Common myeloid progenitor, CD34-positive (primary cell): ENCODE measurements around the gene ZYX.

Experiments
- CTCF ChIA-PET: fragments of 350-600 bp; sonication (Branson Sonifier 250); formaldehyde crosslinking; loops from one replicate; lab custom pipeline; 2021; ENCODE audit warnings: antibody characterized with exemption; lab: Charles Lee
- POLR2A ChIA-PET: fragments of 350-600 bp; sonication (Branson Sonifier 250); formaldehyde crosslinking; loops from one replicate; lab custom pipeline; 2021; ENCODE audit warnings: antibody characterized with exemption; lab: Charles Lee
- DNase-seq, 3 donors: peaks; one replicate each; pipeline versions ENCODE4 v3.0.0 to v3.0.0-alpha.2; 2013
- H3K27ac ChIP-seq, 2 experiments: 1 replicate in 1 of 2; 2 replicates in 1 of 2; pipeline ENCODE4 v1.7.0; 2013; ENCODE audit warnings: inconsistent platforms in 2 of 2, low read length in 2 of 2, mild to moderate bottlenecking in 2 of 2, low read depth in 1 of 2, moderate library complexity in 1 of 2; ENCODE audit not compliant: severe bottlenecking in 2 of 2, insufficient read depth in 1 of 2, poor library complexity in 1 of 2
- H3K27me3 ChIP-seq, 5 experiments: replicated peaks in 2 of 5; 1 replicate in 3 of 5; 2 replicates in 2 of 5; pipeline versions ENCODE4 v1.6.1 to v1.7.0; 2013; ENCODE audit warnings: low read length in 4 of 5, mild to moderate bottlenecking in 2 of 5, moderate library complexity in 2 of 5, inconsistent platforms in 1 of 5; ENCODE audit not compliant: insufficient read depth in 5 of 5, control insufficient read depth in 4 of 5
- H3K36me3 ChIP-seq, 4 experiments: 1 replicate in 2 of 4; 2 replicates in 2 of 4; pipeline versions ENCODE4 v1.6.1 to v1.7.0; 2013; ENCODE audit warnings: low read length in 3 of 4, control low read depth in 1 of 4, mild to moderate bottlenecking in 1 of 4; ENCODE audit not compliant: control insufficient read depth in 4 of 4, insufficient read depth in 4 of 4
- H3K4me1 ChIP-seq, 4 experiments: 1 replicate in 3 of 4; 2 replicates in 1 of 4; pipeline versions ENCODE4 v1.6.1 to v1.7.1; 2013; ENCODE audit warnings: low read length in 3 of 4, mild to moderate bottlenecking in 3 of 4, control low read depth in 1 of 4, inconsistent platforms in 1 of 4, moderate library complexity in 1 of 4; ENCODE audit not compliant: control insufficient read depth in 4 of 4, insufficient read depth in 4 of 4; ENCODE audit errors: control extremely low read depth in 1 of 4
- H3K4me3 ChIP-seq, 7 experiments: 1 replicate in 4 of 7; 2 replicates in 3 of 7; pipeline versions ENCODE4 v1.5.1 to v1.7.0; 2013; ENCODE audit warnings: mild to moderate bottlenecking in 7 of 7, low read length in 6 of 7, moderate library complexity in 6 of 7, inconsistent platforms in 2 of 7, low read depth in 2 of 7, control low read depth in 1 of 7; ENCODE audit not compliant: insufficient read depth in 4 of 7, control insufficient read depth in 1 of 7; ENCODE audit errors: extremely low read depth in 1 of 7
- H3K9me3 ChIP-seq, 5 experiments: 1 replicate in 4 of 5; 2 replicates in 1 of 5; pipeline versions ENCODE4 v1.6.1 to v1.7.1; 2013; ENCODE audit warnings: low read length in 4 of 5, mild to moderate bottlenecking in 2 of 5, inconsistent platforms in 1 of 5, low read depth in 1 of 5, moderate library complexity in 1 of 5; ENCODE audit not compliant: control insufficient read depth in 4 of 5, insufficient read depth in 2 of 5; ENCODE audit errors: control extremely low read depth in 1 of 5
- WGBS: methylation state at CpG from one replicate; pipeline ENCODE4 v1.1.5; 2013; ENCODE audit not compliant: insufficient coverage; 5-methylcytosine and 5-hydroxymethylcytosine counted together

ZYX gene

GRCh38 chr7:143355450-143356385 is 25.4 kb upstream of the ZYX start:
- H3K36me3 ChIP-seq, result no peaks in the 10 kb centered on the region
- no peak overlapping the region for H3K4me3 ChIP-seq
- no peaks in the 10 kb centered on the region for H3K9me3 ChIP-seq
- CTCF ChIA-PET, result interaction anchor here (0.9 to 2.5 kb wide), 6 partner anchors 17 to 115 kb away, joined by 3 to 6 read pairs (median 4); no protein-coding TSS in a partner anchor
- POLR2A ChIA-PET, result no interaction called here
- peaks cover 0 to 18% (median 11%) of the 10 kb centered on the region in 4 experiments for H3K4me1 ChIP-seq
- H3K27me3 ChIP-seq, result peaks cover 0 to 8% (median under 1%) of the 10 kb centered on the region in 5 experiments
- DNase-seq, result no peak
- H3K27ac ChIP-seq, result no peak overlapping the region
- WGBS, result 96% methylated on average over 13 of the region's 16 CpGs

DNA sequence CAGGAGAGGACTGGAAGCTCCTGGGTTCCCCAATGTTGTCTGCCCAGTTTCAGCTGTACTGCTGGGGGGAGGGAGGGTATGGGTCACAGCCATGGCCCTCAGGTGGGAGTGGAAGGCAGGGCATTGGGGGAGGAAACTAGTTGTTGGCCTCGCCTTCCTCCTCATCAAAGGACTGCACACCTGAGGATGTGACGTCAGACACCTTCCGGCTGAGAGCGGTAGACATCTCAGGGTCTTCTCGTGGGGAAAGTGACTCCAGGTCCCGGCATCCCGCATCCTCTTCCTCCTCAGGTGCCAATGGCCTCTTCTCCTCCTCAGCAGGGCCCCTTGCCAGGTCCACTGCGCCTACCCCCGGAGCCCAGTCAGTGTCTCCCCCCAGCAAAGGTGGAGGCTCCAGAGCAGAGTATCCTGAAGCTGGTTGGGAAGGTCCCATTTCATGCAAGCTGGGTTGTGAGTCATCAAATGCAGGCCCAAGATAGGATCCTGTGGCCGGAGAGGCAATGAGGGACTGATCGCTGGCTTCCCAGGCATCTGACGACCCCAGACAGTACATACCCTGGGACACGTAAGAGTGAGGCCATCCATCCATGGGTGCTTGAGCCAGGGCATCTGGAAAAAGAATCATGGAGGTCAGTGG is 24.6 kb upstream of the ZYX start:
- no peaks in the 10 kb centered on the region for H3K36me3 ChIP-seq
- peaks cover 0 to 19% (median 11%) of the 10 kb centered on the region in 4 experiments for H3K4me1 ChIP-seq
- 100% methylated on average over 6 of the region's 13 CpGs for WGBS
- no peaks in the 10 kb centered on the region for H3K9me3 ChIP-seq
- peaks cover 0 to 15% (median 7%) of the 10 kb centered on the region in 5 experiments for H3K27me3 ChIP-seq
- POLR2A ChIA-PET, result no interaction called here
- H3K4me3 ChIP-seq, result no peak overlapping the region
- H3K27ac ChIP-seq, result no peak overlapping the region
- DNase-seq, result no peak
- CTCF ChIA-PET, result interaction anchor here (1.2 to 2.5 kb wide), 5 partner anchors 16 to 116 kb away, joined by 3 to 6 read pairs (median 4); no protein-coding TSS in a partner anchor

DNA sequence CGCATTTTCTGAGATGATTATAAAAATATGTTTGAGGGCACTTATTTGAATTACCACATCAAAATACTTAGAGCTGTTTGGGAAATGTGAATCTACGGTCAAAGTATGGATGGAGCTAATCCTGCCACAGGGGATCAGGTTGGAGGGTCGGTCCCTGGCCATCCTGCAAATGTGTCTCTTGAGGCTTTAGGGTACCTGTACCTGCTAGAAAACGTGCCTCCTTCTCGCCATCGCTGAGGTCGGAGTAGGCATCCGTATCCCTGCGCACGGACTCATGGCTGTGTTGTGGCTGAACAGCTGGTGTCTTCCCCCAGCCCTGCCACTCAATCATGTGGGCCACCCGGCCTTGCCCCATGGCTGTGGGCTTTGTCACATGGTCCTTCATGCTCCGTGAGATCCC is 22.5 kb upstream of the ZYX start:
- POLR2A ChIA-PET, result no interaction called here
- no peak overlapping the region for H3K4me3 ChIP-seq
- DNase-seq, result no peak
- H3K4me1 ChIP-seq, result peaks cover 0 to 23% (median 18%) of the 10 kb centered on the region in 4 experiments
- H3K27ac ChIP-seq, result no peak overlapping the region
- WGBS, result 99% methylated on average over 9 of the region's 12 CpGs
- H3K9me3 ChIP-seq, result no peaks in the 10 kb centered on the region
- CTCF ChIA-PET, result interaction anchor here (1.4 to 3.2 kb wide), 3 partner anchors 12 to 118 kb away, joined by 5 to 23 read pairs (median 14); no protein-coding TSS in a partner anchor
- no peaks in the 10 kb centered on the region for H3K36me3 ChIP-seq
- peaks cover 4 to 33% (median 16%) of the 10 kb centered on the region in 5 experiments for H3K27me3 ChIP-seq

GRCh38 chr7:143359771-143360353 is 21.3 kb upstream of the ZYX start:
- Histone ChIP-seq H3K36me3 (no peaks in the 10 kb centered on the region), H3K4me3 (no peak overlapping the region), H3K9me3 (no peaks in the 10 kb centered on the region), H3K27ac (no peak overlapping the region), H3K4me1 (peaks cover 0 to 18% (median 13%) of the 10 kb centered on the region in 4 experiments), H3K27me3 (peaks cover 11 to 44% (median 22%) of the 10 kb centered on the region in 5 experiments)
- peak in 2 of 3 donors; percentile 75 to 78 for DNase-seq
- POLR2A ChIA-PET, result no interaction called here
- CTCF ChIA-PET, result interaction anchor here (1.1 to 3.2 kb wide), 5 partner anchors 10 to 15 kb away, joined by 3 to 23 read pairs (median 10); no protein-coding TSS in a partner anchor
- 70% methylated on average over 11 of the region's 11 CpGs for WGBS

DNA sequence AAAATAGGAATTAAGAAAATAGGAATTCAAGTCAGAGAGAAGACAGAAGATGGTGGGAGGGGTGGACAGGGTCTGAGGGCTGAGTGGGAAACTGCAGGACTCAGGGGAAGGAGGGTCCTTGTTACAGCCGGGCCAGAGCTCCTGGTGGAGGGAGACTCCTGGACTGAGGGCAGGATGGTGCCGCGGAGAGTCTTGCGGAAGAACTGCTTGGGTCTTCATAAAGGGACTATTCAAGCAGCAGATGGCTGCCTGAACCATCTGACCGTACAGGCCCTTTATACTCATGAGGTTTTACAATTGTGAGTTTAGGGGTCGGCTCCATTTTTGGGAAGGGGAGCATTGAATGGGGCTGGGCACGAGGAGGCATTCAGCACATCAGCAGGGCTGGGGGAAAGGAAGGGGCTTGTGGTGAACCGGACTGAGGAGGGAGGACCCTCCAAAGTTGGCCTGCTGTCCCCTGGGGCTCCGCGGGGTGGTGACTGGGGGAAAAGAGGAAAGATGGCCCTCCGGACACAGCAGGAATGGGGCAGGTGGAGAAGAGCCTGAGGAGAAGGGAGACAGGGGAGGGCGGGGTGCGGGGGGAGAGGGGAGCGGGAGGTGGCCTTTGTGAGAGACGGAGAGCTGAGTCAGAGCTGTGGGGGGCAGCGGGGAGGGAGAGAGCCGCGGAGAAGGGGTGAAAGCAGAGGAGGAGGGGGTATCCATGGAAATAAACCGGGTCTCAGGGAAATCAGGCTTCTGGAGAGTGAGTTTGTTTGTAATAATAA is 20.2 kb upstream of the ZYX start:
- H3K4me3 ChIP-seq, result peak overlapping the region in 1 of 7 experiments; percentile 81
- no peaks in the 10 kb centered on the region for H3K36me3 ChIP-seq
- POLR2A ChIA-PET, result no interaction called here
- peaks cover 11 to 53% (median 24%) of the 10 kb centered on the region in 5 experiments for H3K27me3 ChIP-seq
- H3K9me3 ChIP-seq, result no peaks in the 10 kb centered on the region
- peak in 2 of 3 donors; percentile 39 to 58 for DNase-seq
- CTCF ChIA-PET, result interaction anchor here (1.1 to 3.2 kb wide), 5 partner anchors 9 to 15 kb away, joined by 3 to 23 read pairs (median 10); no protein-coding TSS in a partner anchor
- no peak overlapping the region for H3K27ac ChIP-seq
- 70% methylated on average over 19 of the region's 19 CpGs for WGBS
- H3K4me1 ChIP-seq, result peaks cover 0 to 18% (median 13%) of the 10 kb centered on the region in 4 experiments

- 3% methylated on average over 19 of the region's 46 CpGs for WGBS
Observed at GRCh38 chr7:143361552-143362130, 19.5 kb upstream of the ZYX start.

More at GRCh38 chr7:143361552-143362130, 19.5 kb upstream of the ZYX start:
- no peak for DNase-seq
- peaks cover 0 to 18% (median 13%) of the 10 kb centered on the region in 4 experiments for H3K4me1 ChIP-seq
- POLR2A ChIA-PET, result no interaction called here
- peak overlapping the region in 4 of 7 experiments; percentile 44 to 81 (median 64) for H3K4me3 ChIP-seq
- no peak overlapping the region for H3K27ac ChIP-seq
- CTCF ChIA-PET, result interaction anchor here (1.2 to 3.2 kb wide), 4 partner anchors 9 to 13 kb away, joined by 3 to 23 read pairs (median 7); no protein-coding TSS in a partner anchor
- H3K36me3 ChIP-seq, result no peaks in the 10 kb centered on the region
- H3K9me3 ChIP-seq, result no peaks in the 10 kb centered on the region
- peaks cover 11 to 53% (median 24%) of the 10 kb centered on the region in 5 experiments for H3K27me3 ChIP-seq
